Urinary bladder (tissue), 4 donors: ENCODE results near the gene POC1A. TPM values are rescaled to one million over a fixed set of nuclear protein-coding genes. Genes with fewer than 3 reads are reported as not detected.
"Not testable (repeated sequence)": the region's sequence is repeated elsewhere in the genome, so short reads cannot be mapped to it uniquely, and the experiment has no call there.

Experiments used
- DNase-seq: peaks from one replicate; pipeline ENCODE4 v3.0.0-alpha.2; 2015; ENCODE audit errors: extremely low spot score
- H3K27ac ChIP-seq: one replicate; pipeline ENCODE4 v1.5.1; 2013; ENCODE audit warnings: low read depth, mild to moderate bottlenecking, moderate library complexity
- H3K36me3 ChIP-seq: one replicate; pipeline ENCODE4 v1.6.1; 2013; ENCODE audit warnings: mild to moderate bottlenecking, moderate library complexity; ENCODE audit not compliant: insufficient read depth
- H3K4me1 ChIP-seq: one replicate; pipeline ENCODE4 v1.6.1; 2013; ENCODE audit warnings: mild to moderate bottlenecking, moderate library complexity; ENCODE audit not compliant: insufficient read depth
- H3K4me3 ChIP-seq: one replicate; pipeline ENCODE4 v1.5.1; 2013; ENCODE audit warnings: low read depth, low read length
- WGBS: extraction: QIAGEN DNeasy Blood & Tissue Kit; methylation state at CpG from one replicate; pipeline ENCODE4 v1.1.7; 2013; 5-methylcytosine and 5-hydroxymethylcytosine counted together
- polyA plus RNA-seq: library from polyadenylated mRNA; stranded (reverse); fragments of 200-250 nt; gene quantifications from one replicate; pipeline ENCODE4 v1.2.3, GENCODE V29; 2013
- total RNA-seq: library from RNA; depleted of rRNA; stranded (reverse); fragments of >200 nt; gene quantifications from one replicate; pipeline ENCODE4 v1.2.3, GENCODE V29; 2014
- donor health status: healthy with polysubstance abuse.
- donor health status: healthy.

Gene POC1A
- total and polyA plus RNA-seq, 2 donors: 2.5 to 4.2 TPM

- no peaks in the 10 kb centered on the region for H3K4me1 ChIP-seq
- H3K36me3 ChIP-seq: no peaks in the 10 kb centered on the region
- 87% methylated on average over 5 of the region's 5 CpGs for WGBS
- no peak for DNase-seq
- H3K4me3 ChIP-seq: no peak overlapping the region
- H3K27ac ChIP-seq: no peak overlapping the region
Measured at GRCh38 chr3:52177701-52178042, 23.4 kb upstream of the POC1A start.

DNA sequence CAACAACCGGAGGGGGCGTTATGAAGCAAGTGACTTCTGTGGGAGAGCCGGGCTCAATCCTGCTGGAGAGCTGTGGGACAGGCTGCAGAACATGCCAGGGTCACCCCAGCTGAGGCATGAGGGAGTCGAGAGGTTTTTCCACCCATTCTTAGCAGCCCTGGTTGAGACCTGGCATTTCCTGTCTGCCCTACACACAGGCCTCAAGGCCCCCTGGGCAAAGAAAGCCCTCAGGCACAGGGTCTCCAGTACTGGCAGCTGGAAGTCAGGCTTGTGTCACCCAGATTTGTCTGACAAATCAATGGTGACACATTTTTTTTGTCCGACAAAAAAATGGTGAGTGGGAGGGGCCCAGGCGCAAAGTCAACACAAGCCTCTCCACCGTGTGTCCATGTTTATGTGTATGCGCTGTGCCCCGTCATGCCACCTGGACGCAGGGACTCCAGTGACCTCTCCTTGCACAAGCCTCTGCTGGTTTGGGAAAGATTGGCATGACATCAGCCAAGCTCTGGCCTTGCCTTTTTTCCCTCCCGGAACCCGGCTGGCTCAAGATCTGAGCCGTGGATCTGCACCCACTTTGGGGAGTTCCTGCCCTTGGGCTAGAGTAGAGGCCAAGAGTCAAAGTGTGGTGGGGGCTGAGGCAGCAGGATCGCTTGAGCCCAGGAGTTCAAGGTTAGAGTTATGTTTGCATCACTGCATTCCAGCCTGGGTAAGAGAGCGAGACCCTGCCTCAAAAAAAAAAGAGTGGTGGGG lies 22.9 kb upstream of the POC1A start:
- no peak overlapping the region for H3K4me3 ChIP-seq
- no peaks in the 10 kb centered on the region for H3K4me1 ChIP-seq
- WGBS: 71% methylated on average over 15 of the region's 15 CpGs
- DNase-seq: no peak
- no peak overlapping the region for H3K27ac ChIP-seq
- H3K36me3 ChIP-seq: no peaks in the 10 kb centered on the region

GRCh38 chr3:52176180-52176752 lies 22.0 kb upstream of the POC1A start:
- Histone ChIP-seq H3K36me3 (no peaks in the 10 kb centered on the region), H3K27ac (no peak overlapping the region), H3K4me3 (no peak overlapping the region), H3K4me1 (no peaks in the 10 kb centered on the region)
- no peak for DNase-seq
- WGBS: 83% methylated on average over 8 of the region's 8 CpGs

DNA sequence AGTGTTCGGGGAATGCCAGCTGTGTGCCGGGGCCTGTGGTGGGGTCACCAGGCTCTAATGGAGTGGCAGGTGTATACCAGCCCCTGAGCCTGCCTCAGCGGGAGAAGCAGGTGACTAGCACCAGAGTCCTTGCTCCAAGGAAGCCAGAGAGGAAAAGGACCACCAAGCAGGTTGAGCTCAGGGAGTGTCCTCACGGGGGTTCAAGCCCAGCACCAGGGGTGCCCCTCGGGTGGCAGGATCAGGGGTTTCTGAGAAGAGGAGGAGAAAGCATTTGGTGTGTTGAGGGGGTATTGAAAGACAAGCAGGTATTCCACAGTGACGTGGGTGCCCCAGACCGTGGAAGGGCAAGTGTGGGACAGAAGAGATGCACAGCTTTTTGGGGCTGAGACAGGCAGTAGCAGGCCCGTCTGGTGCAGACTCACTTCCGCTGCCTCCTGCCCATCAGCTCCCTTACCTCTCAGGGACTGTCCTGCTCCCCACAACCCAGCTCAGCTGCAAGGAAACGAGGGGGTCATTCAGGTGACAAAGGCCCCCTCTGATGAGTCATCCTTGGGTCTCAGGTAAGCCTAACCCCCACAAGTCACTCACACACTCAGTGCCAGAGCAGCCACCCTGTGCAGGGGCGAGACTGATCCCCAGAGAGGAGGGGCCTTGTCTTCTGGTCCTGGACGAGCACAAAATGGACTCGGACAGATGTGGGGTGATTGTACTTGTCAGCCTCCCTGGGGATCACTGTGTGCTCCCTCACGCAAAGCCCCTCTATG lies 21.4 kb upstream of the POC1A start:
- Histone ChIP-seq H3K4me3 (no peak overlapping the region), H3K36me3 (no peaks in the 10 kb centered on the region), H3K4me1 (no peaks in the 10 kb centered on the region), H3K27ac (no peak overlapping the region)
- DNase-seq: no peak
- 91% methylated on average over 14 of the region's 14 CpGs for WGBS

DNA sequence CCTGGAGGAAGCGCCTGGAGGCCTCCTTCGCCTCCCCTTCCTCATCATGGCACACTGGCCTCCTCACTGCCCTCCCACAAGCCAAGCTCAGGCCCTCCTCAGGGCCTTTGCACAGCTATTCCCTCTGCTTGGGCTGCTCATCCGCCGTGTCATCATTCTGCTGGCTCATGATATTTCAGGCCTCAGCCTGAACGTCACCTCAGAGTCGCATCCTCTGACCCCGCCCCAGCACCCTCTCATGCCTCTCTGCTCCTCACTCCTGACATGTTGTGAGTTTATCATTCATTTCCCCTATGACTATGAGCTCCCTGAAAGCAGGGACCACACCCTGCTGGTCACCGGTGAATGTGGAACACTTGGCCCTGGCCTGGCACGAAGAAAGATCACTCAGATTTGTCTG lies 20.7 kb upstream of the POC1A start:
- no peak overlapping the region for H3K27ac ChIP-seq

GRCh38 chr3:52173101-52173500 lies 18.9 kb upstream of the POC1A start:
- DNase-seq: no peak
- Histone ChIP-seq H3K36me3 (no peaks in the 10 kb centered on the region), H3K27ac (no peak overlapping the region), H3K4me3 (no peak overlapping the region), H3K4me1 (no peaks in the 10 kb centered on the region)
- WGBS: 100% methylated on average over 1 of the region's 1 CpG

More for the DNA sequence above, 20.7 kb upstream of the POC1A start:
- 89% methylated on average over 9 of the region's 9 CpGs for WGBS
- Histone ChIP-seq H3K36me3 (no peaks in the 10 kb centered on the region), H3K4me1 (no peaks in the 10 kb centered on the region), H3K4me3 (no peak overlapping the region)
- no peak for DNase-seq

DNA sequence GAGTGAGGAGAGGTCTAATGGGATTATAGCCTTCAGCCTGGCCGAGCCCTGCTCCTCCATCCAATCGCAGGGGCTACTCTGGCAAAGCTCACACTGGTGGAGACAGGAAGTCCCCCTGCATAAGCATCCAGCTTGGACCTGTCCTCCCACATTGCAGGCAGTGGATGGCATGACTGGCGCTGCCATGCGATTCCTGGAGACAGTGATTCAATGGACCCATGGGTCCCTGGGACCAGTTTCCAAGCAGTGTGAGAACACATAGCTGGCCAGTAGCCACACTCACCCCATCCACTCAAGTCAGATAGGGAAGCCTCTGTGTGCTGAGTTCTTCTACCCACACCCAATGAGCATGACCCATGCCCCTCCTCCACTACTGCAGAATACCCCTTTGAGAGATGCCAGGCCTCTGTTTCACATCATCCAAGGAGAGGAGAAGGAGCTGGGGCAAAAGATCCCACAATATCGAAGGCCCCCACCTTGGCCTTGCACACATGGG lies 18.1 kb upstream of the POC1A start:
- no peaks in the 10 kb centered on the region for H3K36me3 ChIP-seq
- no peak for DNase-seq
- no peak overlapping the region for H3K27ac ChIP-seq
- H3K4me3 ChIP-seq: no peak overlapping the region
- WGBS: 91% methylated on average over 5 of the region's 5 CpGs
- H3K4me1 ChIP-seq: no peaks in the 10 kb centered on the region

GRCh38 chr3:52171514-52172261 lies 17.5 kb upstream of the POC1A start:
- no peaks in the 10 kb centered on the region for H3K36me3 ChIP-seq
- 66% methylated on average over 3 of the region's 3 CpGs for WGBS
- DNase-seq: no peak
- no peaks in the 10 kb centered on the region for H3K4me1 ChIP-seq
- H3K4me3 ChIP-seq: no peak overlapping the region
- H3K27ac ChIP-seq: no peak overlapping the region

- not testable (repeated sequence) for H3K4me1 ChIP-seq, H3K27ac ChIP-seq, H3K36me3 ChIP-seq, DNase-seq, H3K4me3 ChIP-seq
- over 99% methylated on average over 3 of the region's 3 CpGs for WGBS
Measured at GRCh38 chr3:52170217-52170616, 16.0 kb upstream of the POC1A start.

- no peak overlapping the region for H3K27ac ChIP-seq
- no peak for DNase-seq
- H3K4me3 ChIP-seq: no peak overlapping the region
- no peaks in the 10 kb centered on the region for H3K36me3 ChIP-seq
- H3K4me1 ChIP-seq: no peaks in the 10 kb centered on the region
- 46% methylated on average over 9 of the region's 9 CpGs for WGBS
Measured at GRCh38 chr3:52167240-52167639, 13.0 kb upstream of the POC1A start.

DNA sequence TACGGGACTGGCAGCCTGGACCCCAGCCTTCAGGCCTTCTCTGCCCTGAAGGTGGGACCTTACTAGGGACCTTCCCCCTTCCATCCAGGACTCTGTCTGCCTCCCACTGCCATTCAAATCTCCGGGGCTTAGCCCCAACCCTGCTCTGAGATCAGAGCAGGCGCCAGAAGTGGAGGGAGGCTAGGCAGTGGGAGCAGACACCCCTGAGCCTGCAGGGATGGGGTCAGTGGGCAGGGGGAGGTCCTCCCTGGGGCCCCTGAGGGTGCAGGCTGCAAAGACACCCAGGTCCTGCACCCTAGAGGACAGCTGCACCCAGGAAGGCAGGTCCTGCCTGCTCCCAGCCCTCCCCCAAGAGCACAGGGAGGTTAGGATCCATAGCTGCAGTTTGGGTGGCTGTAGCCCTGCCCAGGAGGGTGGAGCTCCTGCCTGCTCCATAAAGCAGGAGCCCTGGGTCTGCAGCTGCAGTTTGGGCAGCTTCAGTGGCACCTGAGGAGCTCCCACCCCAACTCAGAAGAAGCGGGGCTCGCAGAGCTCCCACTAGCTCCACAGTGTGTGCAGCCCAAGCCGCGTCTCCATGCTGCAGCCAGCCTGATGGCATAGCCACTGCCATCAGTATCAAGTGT lies 8.1 kb upstream of the POC1A start:
- 87% methylated on average over 7 of the region's 7 CpGs for WGBS
- no peak for DNase-seq
- H3K4me3 ChIP-seq: no peak overlapping the region
- no peaks in the 10 kb centered on the region for H3K4me1 ChIP-seq
- H3K36me3 ChIP-seq: no peaks in the 10 kb centered on the region
- H3K27ac ChIP-seq: no peak overlapping the region

- Histone ChIP-seq H3K27ac (no peak overlapping the region), H3K36me3 (no peaks in the 10 kb centered on the region), H3K4me1 (no peaks in the 10 kb centered on the region), H3K4me3 (no peak overlapping the region)
- 18% methylated on average over 1 of the region's 1 CpG for WGBS
- DNase-seq: no peak
Measured at GRCh38 chr3:52159503-52159902, 5.3 kb upstream of the POC1A start.

DNA sequence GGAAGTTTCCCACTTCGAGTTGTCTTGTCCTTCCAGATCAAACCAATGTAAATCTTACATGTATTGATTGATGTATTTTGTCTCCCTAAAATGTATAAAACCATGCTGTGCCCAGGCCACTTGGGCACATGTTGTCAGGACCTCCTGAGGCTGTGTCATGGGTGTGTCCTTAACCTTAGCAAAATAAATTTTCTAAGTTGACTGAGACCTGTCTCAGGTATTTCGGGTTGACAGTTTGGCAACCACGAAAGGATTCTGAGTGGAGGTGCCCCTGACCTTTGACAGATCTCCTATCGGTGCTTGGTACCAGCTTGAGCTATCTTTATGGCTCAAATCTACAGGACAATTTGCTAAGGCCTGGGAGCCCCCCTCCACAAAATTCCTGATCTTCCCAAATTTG lies 1.7 kb upstream of the POC1A start:
- no peaks in the 10 kb centered on the region for H3K4me1 ChIP-seq
- H3K27ac ChIP-seq: no peak overlapping the region
- H3K36me3 ChIP-seq: no peaks in the 10 kb centered on the region
- DNase-seq: no peak
- H3K4me3 ChIP-seq: no peak overlapping the region
- WGBS: 88% methylated on average over 4 of the region's 4 CpGs
